GM13976 (cell line): Measurements from ENCODE around the gene CISD3.

Experiments
- DNase-seq: peaks from one replicate; pipeline ENCODE4 v3.0.0; 2012; ENCODE audit warnings: low spot score
- in situ Hi-C: fragments of 300-500 bp; cut with MboI; formaldehyde crosslinking; loops from one replicate; pipeline ENCODE4 v1.12.0; 2022; ENCODE audit warnings: low sequenced_read_pairs, mixed read lengths, inconsistent platforms; ENCODE audit not compliant: unreplicated experiment
- TF ChIP-seq, protein P1 (sequence below): IDR thresholded peaks from 2 replicates; pipeline ENCODE4 v1.5.1; 2012; ENCODE audit warnings: borderline replicate concordance, mild to moderate bottlenecking; ENCODE audit not compliant: insufficient read depth; ENCODE audit errors: extremely low read depth, missing control alignments, control extremely low read depth

Gene CISD3

DNA sequence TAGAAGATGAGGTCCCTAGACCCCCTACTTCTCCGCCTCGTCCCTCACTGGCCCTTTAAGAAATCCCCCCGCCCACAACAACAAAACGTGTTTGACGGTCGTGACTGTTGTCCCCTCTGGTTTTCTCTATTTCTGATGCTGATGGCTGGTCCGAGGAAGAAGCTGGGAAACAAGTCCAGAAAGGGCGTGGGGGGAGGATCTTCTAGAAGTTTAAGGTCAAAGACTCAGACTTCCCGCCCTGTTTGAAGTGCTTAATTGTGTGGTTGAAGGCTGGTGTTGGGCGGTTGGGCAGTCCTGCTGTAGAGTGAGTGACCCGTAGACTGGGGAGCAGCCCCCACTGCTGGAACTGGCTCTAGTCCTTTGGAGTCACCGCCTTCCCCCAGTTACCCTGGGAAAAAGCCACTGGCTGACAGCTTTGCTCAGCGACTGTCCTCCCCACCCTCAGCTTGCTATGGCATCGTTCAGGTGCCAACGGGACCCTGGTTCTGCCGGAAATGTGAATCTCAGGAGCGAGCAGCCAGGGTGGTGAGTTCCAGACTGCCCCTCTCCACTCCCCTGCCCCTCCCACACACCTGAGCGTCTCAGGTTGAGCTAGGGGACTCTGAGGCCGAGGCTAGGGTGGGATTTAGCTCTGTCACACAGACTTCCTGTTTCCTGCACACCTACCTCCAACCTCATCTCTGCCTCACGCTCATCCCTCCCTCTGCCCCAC is 23.5 kb upstream of the CISD3 start:
- no peak for DNase-seq
- TF ChIP-seq, protein P1, sequence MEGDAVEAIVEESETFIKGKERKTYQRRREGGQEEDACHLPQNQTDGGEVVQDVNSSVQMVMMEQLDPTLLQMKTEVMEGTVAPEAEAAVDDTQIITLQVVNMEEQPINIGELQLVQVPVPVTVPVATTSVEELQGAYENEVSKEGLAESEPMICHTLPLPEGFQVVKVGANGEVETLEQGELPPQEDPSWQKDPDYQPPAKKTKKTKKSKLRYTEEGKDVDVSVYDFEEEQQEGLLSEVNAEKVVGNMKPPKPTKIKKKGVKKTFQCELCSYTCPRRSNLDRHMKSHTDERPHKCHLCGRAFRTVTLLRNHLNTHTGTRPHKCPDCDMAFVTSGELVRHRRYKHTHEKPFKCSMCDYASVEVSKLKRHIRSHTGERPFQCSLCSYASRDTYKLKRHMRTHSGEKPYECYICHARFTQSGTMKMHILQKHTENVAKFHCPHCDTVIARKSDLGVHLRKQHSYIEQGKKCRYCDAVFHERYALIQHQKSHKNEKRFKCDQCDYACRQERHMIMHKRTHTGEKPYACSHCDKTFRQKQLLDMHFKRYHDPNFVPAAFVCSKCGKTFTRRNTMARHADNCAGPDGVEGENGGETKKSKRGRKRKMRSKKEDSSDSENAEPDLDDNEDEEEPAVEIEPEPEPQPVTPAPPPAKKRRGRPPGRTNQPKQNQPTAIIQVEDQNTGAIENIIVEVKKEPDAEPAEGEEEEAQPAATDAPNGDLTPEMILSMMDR, result no peak
- in situ Hi-C loops, result no loop called here

DNA sequence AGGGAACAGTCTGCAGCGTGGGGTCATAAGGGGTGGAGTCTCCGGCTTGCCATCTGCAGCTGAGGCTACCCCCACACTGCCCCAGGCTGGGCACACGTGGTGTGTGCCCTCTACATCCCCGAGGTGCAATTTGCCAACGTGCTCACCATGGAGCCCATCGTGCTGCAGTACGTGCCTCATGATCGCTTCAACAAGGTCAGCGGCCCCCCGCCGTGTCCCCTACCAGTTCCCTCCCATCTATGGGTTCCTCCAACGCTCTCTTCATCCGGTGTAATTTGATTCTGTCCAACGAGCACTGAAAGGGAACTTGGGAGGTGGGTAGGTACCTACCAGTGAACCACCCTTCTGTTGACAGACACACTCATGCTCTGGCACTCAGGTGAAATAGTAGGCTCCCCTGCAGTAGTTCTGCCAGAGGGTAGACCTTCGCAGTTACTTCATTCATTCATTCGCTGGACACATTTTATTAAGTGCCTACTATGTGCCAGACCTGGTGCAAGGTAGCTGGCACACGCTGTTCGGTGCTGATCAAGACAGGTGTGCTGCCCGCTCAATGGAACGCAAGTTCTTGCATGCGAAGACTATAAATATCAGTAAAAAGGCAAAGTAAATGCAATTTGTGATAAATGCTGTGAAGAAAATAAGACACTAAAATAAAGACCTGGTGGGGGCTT is 22.3 kb upstream of the CISD3 start:
- no peak for DNase-seq
- in situ Hi-C loops, result no loop called here
- TF ChIP-seq, protein P1, result no peak

DNA sequence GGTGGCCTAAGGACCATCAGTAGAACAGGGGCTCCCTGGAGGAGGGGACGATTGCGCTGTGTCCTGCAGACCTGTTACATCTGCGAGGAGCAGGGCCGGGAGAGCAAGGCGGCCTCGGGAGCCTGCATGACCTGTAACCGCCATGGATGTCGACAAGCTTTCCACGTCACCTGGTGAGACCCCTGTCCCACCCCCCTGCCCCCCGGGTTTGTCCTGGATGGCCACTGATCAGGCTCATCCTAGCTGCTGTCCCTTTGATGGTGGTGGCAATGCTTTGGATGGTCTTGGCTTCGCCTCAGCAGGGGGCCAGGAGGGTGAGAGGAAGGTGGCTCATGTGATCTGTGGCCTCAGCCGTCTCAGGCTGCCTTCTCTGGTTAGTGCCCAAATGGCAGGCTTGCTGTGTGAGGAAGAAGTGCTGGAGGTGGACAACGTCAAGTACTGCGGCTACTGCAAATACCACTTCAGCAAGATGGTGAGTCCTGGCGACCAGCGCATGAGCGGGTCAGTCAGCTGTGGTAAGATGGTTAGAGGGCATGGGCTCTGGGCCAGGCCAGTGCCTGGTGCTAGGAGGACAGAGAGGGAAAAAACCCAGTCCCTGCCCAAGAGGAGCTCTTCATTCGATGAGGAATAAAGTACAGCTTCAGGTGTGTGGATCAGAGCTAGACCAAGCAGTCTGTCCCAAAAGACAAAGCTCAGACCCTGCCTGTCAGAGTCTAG is 20.9 kb upstream of the CISD3 start:
- TF ChIP-seq, protein P1, result no peak
- DNase-seq, result no peak
- in situ Hi-C loops, result no loop called here

GRCh38 chr17:38709864-38710603 is 20.1 kb upstream of the CISD3 start:
- in situ Hi-C loops, result no loop called here
- TF ChIP-seq, protein P1, result no peak
- no peak for DNase-seq

DNA sequence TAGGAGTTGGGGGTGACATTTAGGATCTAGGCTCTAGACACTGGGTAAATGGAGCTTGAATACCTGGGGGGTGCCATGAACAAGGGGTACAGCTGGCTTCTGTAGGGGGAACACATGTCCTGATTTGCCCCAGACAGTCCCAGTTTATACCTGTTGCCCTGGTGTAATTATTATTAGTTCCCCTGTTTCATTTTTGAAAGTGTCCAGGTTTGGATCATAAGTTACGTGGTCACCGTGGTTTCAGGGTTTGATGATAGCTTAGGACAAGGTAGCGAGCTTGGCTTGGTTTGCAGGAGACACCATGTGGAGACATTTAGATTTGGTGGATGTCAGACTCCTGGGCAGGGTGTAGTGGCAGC is 19.6 kb upstream of the CISD3 start:
- TF ChIP-seq, protein P1, result no peak
- DNase-seq, result no peak
- in situ Hi-C loops, result no loop called here

DNA sequence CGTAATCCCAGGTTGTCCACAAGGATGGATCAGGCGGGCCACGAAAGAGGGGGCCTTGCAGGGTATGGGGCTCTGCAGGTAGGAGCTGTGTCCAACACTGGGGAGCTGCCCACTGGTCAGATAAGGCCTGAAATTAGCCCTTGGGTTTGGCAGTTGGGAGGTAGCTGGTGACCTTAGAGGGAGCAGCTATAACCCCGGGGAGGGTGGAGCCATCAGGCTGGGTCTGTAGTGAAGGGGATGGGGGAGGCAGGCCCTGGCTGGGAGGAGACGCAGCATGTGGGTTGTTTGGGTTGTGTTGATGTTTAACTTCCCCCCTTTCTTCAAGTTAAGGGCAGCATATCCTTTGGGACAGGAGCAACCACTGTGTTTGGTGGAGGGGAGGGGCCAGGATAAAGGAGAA is 19.2 kb upstream of the CISD3 start:
- TF ChIP-seq, protein P1, result no peak
- DNase-seq, result no peak
- in situ Hi-C loops, result no loop called here
